ENCODE results near the gene GGT5.
"Not testable (repeated sequence)": the region's sequence is repeated elsewhere in the genome, so short reads cannot be mapped to it uniquely, and the experiment has no call there.

Gene GGT5

GRCh38 chr22:24245584-24246561 is 991 bp upstream of the GGT5 start:
- H3K4me1 Mint-ChIP-seq = peaks cover 40% of the 10 kb centered on the region
- not testable (repeated sequence) for H3K4me3 Mint-ChIP-seq, H3K36me3 Mint-ChIP-seq, H3K27ac Mint-ChIP-seq, H3K9me3 Mint-ChIP-seq, H3K27me3 Mint-ChIP-seq

DNA sequence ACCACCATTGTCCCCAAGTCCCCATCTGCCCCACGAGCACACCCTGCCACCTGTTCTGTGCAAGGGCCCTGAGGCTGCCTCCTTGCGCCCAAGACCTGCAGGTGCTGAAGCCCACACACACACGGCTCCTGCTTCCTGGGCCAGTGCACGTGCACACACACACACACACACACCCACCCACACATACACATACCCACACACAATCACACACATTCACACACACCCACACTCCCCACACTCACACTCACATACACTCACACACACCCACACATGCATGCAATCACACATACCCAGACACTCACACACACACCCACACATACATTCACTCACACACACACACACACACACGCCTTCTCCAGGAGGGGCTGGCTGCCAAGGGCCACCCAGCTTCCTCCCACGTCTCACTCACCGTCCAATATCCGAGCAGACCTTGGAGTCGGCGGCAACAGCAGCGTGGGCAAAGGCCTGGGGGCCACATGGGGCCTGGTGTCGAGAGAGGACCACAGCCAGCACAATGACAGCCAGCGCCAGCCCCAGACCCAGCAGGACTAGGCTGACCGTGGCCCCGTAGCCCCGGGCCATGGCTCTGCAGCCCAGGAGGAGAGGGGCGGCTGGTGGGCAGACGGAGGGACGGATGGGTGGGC is 616 bp downstream of the GGT5 start:
- H3K36me3 Mint-ChIP-seq = no peaks in the 10 kb centered on the region
- peaks cover 51% of the 10 kb centered on the region for H3K4me1 Mint-ChIP-seq
- H3K9me3 Mint-ChIP-seq = no peaks in the 10 kb centered on the region
- peak overlapping the region; percentile 74 for H3K27ac Mint-ChIP-seq
- H3K27me3 Mint-ChIP-seq = no peaks in the 10 kb centered on the region
- H3K4me3 Mint-ChIP-seq = peak overlapping the region; percentile 0

DNA sequence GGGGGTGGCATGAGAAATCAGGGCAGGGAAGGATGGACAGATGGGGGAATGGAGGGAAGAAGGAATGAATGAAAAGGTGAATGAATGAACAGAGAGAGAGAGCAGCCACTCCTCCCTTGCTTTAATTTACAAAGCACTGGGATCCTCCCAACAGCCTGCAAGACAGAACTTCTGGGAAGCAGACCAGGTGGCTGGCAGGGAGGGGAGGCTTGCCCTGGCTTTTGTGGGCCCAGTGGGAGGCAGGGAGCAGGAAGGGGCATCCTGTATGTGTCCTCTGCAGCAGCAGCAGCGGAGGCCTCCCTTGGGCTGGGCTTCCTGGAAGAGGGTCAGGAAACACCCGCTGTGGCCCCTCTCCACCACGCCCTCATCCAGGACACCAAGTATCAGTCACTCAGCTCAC is 1.5 kb downstream of the GGT5 start:
- H3K27ac Mint-ChIP-seq, H3K27me3 Mint-ChIP-seq, H3K4me3 Mint-ChIP-seq, H3K9me3 Mint-ChIP-seq, H3K36me3 Mint-ChIP-seq: not testable (repeated sequence)
- H3K4me1 Mint-ChIP-seq = peaks cover 51% of the 10 kb centered on the region

DNA sequence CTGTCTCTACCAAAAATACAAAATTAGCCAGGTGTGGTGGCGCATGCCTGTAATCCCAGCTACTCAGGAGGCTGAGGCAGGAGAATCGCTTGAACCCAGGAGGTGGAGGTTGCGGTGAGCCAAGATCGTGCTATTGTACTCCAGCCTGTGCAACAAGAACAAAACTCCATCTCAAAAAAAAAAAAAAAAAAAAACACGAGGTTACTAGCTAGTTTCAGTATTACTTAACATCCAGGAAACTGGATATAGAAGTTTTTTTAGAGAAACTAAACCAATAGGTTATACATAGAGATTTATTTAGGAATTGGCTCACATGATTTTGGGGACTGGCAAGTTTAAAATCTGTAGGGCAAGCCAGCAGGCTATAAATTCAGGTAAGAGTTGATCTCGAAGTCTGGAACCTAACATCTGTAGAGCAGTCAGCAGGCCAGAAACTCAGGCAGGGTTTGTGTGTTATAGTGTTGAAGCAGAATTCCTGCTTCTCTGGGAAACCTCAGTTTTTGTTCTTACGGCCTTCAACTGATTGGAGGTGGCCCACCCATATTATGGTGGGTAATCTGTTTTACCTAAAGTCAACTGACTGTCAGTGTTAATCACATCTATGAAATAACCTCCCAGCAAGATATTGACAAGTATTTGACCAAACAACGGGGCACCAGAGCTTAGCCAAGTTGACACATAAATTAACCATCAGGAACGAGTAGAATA is 3.7 kb downstream of the GGT5 start:
- not testable (repeated sequence) for H3K4me3 Mint-ChIP-seq, H3K9me3 Mint-ChIP-seq, H3K36me3 Mint-ChIP-seq, H3K27me3 Mint-ChIP-seq
- Mint-ChIP-seq H3K4me1 (peaks cover 51% of the 10 kb centered on the region), H3K27ac (peak overlapping the region; percentile 72)

- Mint-ChIP-seq H3K27me3 (no peaks in the 10 kb centered on the region), H3K4me1 (peaks cover 49% of the 10 kb centered on the region), H3K9me3 (no peaks in the 10 kb centered on the region), H3K36me3 (no peaks in the 10 kb centered on the region), H3K27ac (peak overlapping the region; percentile 41), H3K4me3 (no peak overlapping the region)
Observed at GRCh38 chr22:24240381-24240780, 4.5 kb downstream of the GGT5 start.

DNA sequence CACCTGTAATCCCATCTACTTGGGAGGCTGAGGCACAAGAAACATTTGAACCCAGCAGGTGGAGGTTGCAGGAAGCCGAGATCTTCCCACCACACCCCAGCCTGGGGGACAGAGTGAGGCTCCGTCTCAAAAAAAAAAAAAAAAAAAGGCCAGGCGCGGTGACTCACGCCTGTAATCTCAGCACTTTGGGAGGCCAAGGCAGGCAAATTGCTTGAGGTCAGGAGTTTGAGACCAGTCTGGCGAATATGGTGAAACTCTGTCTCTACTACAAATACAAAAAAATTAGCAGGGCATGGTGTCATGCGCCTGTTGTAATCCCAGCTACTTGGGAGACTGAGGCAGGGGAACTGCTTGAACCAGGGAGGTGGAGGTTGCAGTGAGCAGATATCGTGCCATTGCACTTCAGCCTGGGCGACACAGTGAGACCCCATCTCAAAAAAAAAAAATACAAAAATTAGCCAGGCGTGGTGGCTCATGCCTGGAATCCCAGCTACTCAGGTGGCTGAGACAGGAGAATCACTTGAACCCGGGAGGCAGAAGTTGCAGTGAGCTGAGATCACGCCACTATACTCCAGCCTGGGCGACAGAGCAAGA is 6.7 kb downstream of the GGT5 start:
- not testable (repeated sequence) for H3K36me3 Mint-ChIP-seq, H3K27ac Mint-ChIP-seq, H3K4me3 Mint-ChIP-seq, H3K9me3 Mint-ChIP-seq, H3K27me3 Mint-ChIP-seq
- H3K4me1 Mint-ChIP-seq = peaks cover 33% of the 10 kb centered on the region

DNA sequence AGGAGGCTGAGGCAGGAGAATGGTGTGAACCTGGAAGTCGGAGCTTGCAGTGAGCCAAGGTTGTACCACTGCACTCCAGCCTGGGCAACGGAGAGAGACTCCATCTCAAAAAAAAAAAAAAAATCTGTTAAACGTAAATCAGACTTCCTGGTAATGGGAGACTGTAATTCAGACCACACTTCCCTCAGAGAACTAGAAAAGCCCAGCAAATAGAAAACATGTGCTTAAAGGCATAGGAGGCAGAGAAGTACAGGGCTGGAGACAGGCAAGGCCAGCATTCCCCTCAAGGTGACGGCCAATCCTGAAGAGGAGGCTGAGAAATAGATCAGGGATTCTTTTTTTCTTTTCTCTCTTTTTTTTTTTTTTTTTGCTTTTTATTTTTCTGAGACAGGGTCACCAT is 8.2 kb downstream of the GGT5 start:
- Mint-ChIP-seq H3K4me3 (no peak overlapping the region), H3K27me3 (no peaks in the 10 kb centered on the region), H3K36me3 (no peaks in the 10 kb centered on the region), H3K27ac (no peak overlapping the region), H3K9me3 (no peaks in the 10 kb centered on the region), H3K4me1 (peaks cover 19% of the 10 kb centered on the region)

DNA sequence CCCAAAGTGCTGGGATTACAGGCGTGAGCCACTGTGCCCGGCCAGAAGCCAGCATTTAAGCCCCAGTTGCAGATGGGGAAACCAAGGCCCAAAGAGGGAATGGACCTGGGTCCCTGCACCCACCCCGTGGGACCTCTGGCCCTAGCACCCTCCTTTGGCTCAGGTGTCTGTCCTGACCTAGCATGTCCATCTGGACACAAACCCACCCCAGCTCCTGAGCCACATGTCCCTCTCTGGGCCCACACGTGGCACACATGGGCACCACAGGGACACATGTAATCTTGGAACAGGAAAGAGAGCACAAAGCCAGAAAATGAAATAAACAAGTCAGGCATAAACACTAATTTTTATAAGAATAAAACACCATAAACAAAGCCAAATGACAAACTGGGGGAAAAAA is 9.6 kb downstream of the GGT5 start:
- Mint-ChIP-seq H3K36me3 (no peaks in the 10 kb centered on the region), H3K4me3 (no peak overlapping the region), H3K4me1 (peaks cover 5% of the 10 kb centered on the region), H3K27ac (no peak overlapping the region), H3K9me3 (no peaks in the 10 kb centered on the region), H3K27me3 (no peaks in the 10 kb centered on the region)

DNA sequence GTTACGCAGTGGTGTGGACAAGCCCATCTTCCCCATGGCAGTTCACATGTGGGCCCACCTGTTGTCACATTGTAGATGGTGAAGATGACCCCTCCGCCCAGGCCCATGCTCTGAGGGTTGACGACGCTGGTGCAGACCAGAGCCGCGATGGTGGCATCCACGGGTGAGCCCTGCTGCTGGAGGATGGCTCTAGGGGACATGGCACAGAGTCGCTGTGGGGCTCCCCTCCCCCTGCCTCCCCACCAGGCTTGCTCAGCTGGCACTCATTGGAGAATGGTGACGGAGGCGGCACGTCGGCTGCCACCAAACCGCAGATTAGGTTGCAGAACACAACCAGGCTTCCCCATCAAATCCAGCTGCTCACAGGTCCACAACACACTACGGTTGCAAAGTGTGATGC is 11.1 kb downstream of the GGT5 start:
- Mint-ChIP-seq H3K4me3 (no peak overlapping the region), H3K27ac (no peak overlapping the region), H3K9me3 (no peaks in the 10 kb centered on the region), H3K27me3 (no peaks in the 10 kb centered on the region), H3K36me3 (no peaks in the 10 kb centered on the region), H3K4me1 (no peaks in the 10 kb centered on the region)

DNA sequence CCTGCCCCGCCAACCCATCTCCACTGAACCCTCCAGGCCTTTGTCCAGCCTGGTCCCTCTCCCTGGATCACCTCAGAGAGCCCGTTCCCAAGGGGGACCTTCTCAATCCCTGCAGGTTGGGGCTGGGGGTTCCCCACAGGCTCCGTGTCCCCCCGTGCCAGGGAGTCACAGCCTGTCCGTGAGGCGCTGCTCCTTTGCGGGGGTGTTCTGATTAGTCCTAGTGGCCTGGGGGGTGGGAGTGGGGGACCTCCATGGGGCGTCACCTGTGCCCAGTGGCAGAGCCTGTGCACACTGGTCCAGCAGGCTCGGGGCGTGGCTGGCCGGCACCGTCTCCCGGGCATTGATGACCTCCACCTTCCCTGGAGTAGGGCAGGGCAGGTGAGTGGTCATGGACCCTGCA is 11.6 kb downstream of the GGT5 start:
- Mint-ChIP-seq H3K27ac (no peak overlapping the region), H3K9me3 (no peaks in the 10 kb centered on the region), H3K4me1 (no peaks in the 10 kb centered on the region), H3K27me3 (no peaks in the 10 kb centered on the region), H3K4me3 (no peak overlapping the region), H3K36me3 (no peaks in the 10 kb centered on the region)

- Mint-ChIP-seq H3K9me3 (no peaks in the 10 kb centered on the region), H3K4me1 (no peaks in the 10 kb centered on the region), H3K27me3 (no peaks in the 10 kb centered on the region), H3K27ac (no peak overlapping the region), H3K4me3 (no peak overlapping the region), H3K36me3 (no peaks in the 10 kb centered on the region)
Observed at GRCh38 chr22:24232725-24233124, 12.2 kb downstream of the GGT5 start.

DNA sequence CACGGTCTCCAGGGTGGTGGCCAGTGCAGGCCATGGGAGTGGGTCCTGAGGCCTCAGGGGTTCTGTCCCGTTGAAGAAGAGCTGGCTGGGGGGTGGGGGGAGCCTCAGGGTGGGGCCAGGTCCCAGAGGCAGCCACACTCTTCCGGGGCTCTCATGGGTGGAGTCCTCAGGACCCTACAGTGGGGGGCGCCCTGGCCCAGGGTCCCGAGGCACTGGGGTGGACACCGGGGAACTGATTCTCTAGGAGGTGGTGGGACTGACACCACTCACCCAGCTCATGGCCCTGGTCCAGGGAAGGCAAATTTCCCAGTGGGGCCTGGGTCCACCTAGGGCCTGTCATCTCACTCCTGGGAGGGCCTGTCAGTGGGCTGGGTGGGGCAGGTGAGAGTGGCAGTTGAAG is 12.8 kb downstream of the GGT5 start:
- H3K4me3 Mint-ChIP-seq = no peak overlapping the region
- H3K4me1 Mint-ChIP-seq = no peaks in the 10 kb centered on the region
- no peaks in the 10 kb centered on the region for H3K36me3 Mint-ChIP-seq
- no peaks in the 10 kb centered on the region for H3K9me3 Mint-ChIP-seq
- H3K27me3 Mint-ChIP-seq = no peaks in the 10 kb centered on the region
- no peak overlapping the region for H3K27ac Mint-ChIP-seq

GRCh38 chr22:24231706-24232105 is 13.2 kb downstream of the GGT5 start:
- no peaks in the 10 kb centered on the region for H3K27me3 Mint-ChIP-seq
- no peaks in the 10 kb centered on the region for H3K36me3 Mint-ChIP-seq
- no peaks in the 10 kb centered on the region for H3K9me3 Mint-ChIP-seq
- no peak overlapping the region for H3K27ac Mint-ChIP-seq
- no peak overlapping the region for H3K4me3 Mint-ChIP-seq
- no peaks in the 10 kb centered on the region for H3K4me1 Mint-ChIP-seq

DNA sequence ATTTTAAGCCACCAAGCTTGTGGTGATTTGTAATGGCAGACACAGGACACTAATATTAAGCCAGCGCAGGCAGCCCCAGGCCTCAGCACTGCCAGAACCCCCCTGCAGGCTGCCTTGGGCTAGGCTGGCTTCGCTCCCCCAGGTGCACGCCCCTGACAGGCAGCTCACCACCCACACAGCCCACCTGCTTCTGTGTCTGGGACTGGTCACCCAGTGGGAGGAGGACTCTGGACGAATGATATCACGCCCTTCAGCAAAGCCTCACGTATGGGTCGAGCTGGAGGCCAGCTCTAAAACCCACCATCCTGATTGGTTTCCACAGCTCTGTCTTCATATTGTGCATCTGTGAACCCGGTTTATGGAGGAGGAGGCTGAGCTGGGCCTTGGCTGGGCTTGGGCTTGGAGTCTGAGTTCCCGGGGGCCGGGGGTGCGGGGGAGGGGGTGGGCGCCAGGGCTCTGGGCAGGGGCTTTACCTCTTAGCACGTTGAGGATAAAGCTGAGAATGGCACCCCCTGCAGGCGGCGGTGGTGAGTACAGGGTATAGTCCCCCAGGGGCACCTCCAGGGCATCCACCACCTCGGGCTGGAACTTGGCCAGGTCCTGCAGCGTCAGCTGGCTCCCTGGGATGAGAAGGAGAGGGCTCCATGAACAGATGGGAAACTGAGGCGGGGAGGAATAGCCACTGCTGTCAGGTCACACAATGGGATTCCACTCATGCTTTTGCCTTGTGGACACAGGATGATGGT is 13.8 kb downstream of the GGT5 start:
- Mint-ChIP-seq H3K4me1 (no peaks in the 10 kb centered on the region), H3K27ac (peak overlapping the region; percentile 13), H3K36me3 (no peaks in the 10 kb centered on the region), H3K27me3 (no peaks in the 10 kb centered on the region), H3K4me3 (no peak overlapping the region), H3K9me3 (no peaks in the 10 kb centered on the region)

GRCh38 chr22:24225951-24226350 is 18.9 kb downstream of the GGT5 start:
- no peak overlapping the region for H3K4me3 Mint-ChIP-seq
- H3K9me3 Mint-ChIP-seq = no peaks in the 10 kb centered on the region
- no peaks in the 10 kb centered on the region for H3K4me1 Mint-ChIP-seq
- H3K36me3 Mint-ChIP-seq = peaks cover 1% of the 10 kb centered on the region
- no peaks in the 10 kb centered on the region for H3K27me3 Mint-ChIP-seq
- no peak overlapping the region for H3K27ac Mint-ChIP-seq
